Fibroblast of skin of right quadriceps (primary cell): Measurements from ENCODE around the gene LAPTM5.

Source experiments
- DNase-seq: peaks from one replicate; pipeline ENCODE4 v3.0.0-alpha.2; 2013

Gene LAPTM5

DNA sequence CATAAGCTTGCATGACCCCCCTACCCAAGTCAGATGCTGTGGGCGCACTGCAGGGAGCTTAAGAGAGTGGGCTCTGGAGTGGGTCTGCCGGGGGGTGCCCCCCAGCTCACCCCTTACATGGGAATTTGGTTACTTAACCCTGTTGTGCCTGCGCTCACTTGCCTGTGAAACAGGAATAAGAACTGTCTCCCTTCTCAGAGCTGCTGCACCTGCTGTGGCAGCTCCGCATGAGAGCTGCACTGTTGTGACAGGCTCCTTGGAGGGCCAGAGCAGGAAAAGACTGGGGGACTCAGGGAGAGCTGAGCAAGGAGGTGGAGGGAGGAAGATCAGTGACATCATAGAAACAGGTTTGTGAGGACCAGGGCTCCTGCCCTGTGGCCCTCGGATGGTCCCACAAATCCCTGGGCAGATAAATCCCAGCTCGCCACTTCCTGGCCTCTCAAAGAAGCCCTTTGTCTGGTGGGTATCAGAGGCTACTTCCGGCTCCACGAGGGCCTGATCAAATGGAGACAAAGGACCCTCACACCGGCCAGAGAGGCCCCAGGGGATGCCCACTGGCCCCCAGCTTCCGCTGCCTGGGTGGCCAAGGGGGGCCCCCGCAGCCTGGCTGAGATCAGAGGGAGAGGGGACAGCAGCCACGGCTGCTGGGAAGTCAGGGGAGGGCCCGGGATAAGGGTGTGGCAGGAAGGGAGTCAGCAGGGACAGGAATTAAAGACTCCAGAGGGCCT is 28.9 kb upstream of the LAPTM5 start:
- no peak for DNase-seq

DNA sequence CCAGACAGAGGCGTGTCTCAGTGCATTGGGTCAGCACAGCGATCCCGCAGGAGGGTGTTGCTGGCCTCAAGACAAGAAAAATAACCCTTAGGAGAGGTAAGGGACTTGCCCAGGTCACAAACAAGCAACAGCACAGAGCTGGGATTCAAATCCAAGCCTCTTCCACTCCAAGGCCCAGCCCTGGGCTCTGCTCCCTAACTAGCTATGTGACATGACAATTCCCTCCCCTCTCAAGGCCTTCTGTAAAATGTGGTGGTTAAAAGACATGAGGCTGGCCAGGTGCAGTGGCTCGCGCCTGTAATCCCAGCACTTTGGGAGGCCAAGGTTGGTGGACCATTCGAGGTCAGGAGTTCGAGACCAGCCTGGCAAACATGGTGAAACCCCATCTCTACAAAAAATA is 28.1 kb upstream of the LAPTM5 start:
- no peak for DNase-seq

DNA sequence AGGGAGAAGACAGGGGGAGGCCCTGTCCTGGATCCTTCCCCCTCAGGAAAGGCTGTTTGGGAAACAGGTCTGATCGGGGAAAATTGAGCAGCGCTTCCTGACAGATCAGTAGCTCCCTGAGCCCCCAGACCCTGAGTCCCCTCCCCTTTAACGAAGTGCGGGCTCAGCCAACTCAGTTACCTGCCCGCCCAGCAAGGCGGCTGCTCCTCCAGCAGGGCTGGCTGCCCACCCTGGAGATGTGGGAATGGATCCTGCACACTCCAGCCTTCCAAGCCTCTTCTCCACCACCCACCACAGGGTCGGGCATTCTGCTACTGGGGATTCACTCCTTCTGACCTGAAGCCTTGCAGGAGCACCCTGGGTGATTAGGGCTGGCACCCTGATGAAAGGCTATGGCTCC is 27.6 kb upstream of the LAPTM5 start:
- no peak for DNase-seq

DNA sequence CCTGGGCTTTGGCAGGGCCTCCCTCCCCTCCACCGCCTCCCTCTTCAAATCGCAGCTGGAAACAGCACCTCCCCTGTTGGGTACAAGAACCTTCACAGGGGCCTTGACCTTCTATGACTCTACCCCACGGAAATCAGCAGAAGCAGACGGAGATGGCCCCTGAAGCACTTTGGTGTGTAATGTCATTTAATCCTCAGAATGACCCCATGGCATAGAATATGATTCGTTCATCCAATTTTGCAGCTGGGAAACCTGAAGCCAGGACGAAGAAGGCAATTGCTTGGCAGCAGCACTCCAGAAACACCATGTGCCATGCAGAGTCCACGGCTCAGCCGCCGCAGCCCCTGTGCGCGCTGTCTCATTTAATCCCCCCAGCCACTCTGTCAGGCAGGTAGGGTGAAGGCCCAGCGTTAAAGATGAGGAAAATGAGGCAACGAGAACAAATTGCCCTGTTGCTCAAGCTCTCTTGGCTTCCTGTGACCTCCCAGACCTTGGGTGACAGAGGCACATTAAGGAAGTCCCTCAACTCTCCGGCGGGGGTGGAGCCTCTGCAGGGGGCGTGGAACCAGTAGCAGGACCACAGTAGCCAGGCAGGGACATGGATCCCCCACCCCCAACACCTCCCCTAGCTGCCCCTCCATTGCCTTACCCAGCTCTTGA is 25.8 kb upstream of the LAPTM5 start:
- DNase-seq, result no peak

DNA sequence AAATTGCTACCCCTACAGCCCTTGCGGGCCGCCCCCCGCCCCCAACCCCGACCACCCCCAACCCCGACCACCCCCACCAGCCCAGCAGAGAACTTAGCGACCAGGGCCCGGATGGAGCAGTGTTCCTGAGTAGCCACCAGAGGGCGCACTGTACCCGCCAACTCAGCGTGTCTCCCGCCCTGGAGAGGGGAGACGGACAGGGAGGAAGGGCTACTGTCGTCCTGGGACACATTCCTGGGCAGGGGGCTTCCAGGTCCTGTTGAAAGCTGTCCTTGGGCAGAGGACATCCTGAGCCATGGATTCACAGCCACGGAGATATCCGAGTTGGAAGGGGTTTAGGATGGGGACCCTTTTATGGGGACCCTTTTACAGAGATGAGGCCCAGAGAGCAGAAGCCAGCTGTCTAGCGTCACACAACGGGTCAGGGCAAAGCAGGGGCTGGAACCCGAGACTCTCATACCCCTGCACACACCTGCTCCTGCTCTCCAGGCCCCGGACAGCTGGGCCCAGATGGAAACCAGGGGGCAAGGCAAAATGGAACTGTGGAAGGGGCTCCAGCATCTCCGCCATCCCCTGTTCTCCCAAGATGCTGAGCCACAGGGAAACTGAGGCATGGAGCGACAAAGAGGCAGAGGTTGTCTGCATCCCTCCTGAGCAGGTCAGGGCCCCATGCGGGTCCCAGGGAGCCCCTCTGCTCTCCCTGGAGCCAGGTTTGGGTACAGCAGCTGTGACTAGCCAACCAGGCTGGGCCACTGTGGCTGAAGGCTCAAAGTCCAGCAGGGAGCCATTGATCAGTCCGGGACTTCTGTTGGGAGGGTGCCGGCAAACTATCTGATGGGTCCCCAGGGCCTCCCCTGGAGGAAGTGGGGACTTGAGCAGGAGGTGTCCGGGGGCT is 25.0 kb upstream of the LAPTM5 start:
- peak; percentile 48 for DNase-seq

DNA sequence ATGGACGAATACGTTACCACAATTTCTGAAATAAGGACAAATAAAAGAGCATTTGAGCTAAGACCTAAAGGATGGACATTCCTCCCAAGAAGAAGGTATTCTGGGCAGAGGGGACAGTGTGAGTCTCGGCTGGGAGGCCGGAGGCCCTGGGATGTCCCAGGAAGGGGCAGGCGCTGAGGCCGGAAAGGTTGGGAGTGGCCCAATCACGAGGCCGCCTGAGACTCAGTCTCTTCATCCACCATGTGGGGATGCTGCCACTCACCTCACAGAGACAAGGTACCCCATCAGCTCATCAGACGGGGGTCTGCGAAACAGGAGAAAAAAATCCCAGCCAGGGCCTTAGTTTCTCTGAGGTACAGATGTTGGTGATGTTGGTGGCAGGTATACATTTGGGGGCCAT is 24.3 kb upstream of the LAPTM5 start:
- no peak for DNase-seq

DNA sequence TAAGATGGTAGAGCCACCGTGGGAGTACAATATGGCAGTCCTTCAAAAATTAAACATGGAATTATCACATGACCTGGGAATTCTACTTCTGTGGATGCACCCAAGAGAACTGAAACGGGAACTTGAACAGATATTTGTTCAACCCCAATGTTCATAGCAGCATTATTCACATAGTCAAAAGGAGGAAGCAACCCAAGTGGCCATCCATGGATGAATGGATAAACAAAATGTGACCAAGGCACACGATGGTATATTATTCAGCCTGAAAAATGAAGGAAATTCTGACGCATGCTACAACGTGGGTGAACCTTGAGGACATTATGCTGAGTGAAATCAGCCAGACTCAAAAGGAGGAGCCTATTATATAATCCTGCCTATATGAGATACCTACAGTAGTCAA is 22.8 kb upstream of the LAPTM5 start:
- DNase-seq, result no peak

DNA sequence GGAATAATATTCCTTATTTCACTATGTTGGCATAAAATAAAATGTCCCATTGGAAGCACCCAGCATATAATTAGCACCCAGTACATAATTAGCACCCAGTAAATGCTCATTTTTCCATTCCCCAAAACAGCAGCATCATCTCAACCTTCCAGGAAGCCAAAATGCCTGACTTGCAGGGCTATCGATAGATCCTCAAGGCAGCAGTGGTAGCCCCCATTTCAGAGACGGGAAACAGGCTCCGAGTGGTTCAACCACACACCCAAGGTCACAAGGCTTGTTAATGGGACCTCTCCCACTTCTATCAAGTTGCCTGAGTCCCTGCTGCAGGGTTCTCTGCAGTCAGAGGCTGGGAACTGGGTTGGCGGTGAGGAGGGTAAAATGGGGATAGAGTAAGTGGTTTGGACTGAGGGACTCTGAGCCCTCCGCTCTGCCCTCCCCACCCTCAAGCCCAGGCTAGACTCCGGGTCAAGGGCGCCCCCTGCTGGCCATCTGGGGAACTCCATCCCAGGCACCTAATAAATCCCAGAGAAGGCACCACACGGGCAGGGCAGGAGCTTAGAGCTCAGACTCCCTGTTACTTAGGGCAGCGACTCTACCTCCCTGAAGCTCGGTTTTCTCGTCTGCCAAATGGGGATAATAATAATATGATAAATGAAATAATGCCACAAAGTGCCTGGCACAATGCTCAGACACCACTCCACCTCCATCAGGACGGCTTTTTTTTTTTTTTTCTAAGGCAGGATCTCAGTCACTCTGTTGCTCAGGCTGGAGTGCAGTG is 21.9 kb upstream of the LAPTM5 start:
- peak; percentile 60 for DNase-seq

DNA sequence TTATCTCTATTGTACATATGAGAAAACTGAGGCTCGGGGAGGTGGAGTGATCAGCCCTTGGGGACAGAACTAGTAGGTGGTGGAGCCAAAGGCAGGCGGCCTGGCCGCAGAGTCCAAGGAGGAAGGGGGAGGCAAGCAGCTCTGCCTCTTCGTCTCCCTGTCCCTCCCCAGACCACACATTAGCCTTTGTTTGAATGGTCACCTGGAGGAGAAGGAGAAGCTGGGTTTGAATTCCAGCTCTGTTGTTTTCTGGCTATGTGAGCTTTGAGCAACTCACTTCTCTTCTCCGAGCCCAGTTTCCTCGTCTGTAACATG is 21.4 kb upstream of the LAPTM5 start:
- DNase-seq, result no peak

DNA sequence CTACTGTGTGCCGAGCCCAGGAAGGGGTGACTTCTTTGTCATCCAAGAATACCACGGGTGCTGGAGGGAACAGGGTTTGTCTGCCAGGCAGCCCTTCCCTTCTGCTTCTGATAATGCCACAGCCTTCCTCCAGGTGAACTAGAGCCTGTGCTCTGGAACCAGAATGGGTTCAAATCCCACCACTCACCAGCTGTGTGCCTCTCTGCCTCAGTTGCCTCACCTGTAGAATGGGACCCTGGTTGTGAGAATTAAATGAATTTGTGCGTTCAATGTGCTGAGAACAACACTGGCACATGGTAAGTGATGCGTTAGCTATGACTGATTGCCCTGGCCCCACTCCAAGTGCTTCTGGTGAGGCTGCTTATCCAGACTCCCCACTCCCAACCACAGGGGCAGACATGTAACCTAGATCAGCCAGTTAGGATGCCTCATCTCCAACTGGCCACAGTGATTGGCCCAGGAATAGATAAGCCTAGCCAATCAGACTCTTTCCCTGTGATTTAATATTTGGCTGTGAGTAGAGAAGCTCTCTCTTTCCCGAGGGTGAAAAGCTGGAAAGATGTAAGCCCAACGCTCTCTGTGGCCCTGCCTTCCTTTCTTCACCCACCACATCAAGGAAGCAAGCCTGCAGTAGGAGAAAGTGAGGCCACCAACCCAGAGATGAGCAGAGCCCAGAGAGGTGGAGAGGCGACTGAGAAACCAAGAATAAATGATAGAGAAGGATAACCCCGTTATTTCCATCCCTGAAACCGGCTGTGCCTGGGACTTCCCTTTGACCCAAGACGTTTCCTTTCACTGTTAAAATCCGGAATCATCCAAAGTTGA is 20.8 kb upstream of the LAPTM5 start:
- DNase-seq, result peak; percentile 81

DNA sequence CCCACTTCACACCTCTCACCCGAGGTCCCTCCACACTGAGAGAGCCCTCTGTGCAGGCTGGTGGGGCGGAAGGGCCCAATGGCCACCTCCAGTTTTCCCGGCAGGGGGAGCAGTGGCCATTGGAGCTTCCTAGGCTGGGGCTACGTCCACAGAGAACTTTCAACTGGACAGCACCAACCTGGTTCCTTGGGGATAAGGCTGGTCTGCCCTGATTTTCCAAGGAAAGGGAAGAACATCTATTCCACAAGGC is 20.3 kb upstream of the LAPTM5 start:
- no peak for DNase-seq

DNA sequence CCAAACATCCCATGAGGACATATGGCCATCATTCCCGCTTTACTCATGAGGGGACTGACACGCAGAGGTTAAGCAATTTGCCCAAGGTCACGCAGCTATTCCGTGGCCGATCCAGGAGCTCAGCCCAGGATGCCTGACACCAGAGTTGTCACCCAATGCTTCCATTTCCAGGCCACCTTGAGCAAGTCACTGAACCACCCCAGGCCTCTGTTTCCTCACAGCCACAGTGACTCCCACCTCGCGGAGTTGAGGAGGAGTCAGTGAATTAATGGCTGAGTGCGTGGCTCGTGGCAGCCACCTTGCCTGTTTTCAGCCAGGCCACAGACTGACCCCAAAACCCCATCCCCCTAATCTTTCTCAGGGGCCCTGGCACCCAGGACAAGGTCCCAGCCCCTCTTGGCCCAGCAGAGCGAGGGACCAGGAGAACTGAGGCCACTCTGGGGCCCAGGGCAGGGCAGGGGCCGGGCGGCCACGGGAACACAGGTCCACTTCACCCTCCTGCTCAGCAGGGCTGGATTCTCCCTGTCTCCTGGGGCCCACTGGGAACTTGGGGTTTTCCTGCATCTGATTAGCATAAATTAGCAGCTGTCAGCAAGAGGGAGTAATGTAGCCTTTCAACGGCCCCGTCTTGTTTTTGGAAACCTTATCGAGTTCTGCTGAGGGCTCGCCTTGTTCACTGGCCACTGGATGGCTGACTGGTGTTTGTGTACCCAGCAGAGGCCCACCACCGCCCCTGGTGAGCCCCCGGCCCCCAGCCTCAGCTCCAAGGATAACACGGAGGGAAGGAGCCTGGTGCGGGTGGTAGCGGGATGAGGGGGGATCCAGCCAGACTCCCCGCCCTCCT is 19.7 kb upstream of the LAPTM5 start:
- no peak for DNase-seq

DNA sequence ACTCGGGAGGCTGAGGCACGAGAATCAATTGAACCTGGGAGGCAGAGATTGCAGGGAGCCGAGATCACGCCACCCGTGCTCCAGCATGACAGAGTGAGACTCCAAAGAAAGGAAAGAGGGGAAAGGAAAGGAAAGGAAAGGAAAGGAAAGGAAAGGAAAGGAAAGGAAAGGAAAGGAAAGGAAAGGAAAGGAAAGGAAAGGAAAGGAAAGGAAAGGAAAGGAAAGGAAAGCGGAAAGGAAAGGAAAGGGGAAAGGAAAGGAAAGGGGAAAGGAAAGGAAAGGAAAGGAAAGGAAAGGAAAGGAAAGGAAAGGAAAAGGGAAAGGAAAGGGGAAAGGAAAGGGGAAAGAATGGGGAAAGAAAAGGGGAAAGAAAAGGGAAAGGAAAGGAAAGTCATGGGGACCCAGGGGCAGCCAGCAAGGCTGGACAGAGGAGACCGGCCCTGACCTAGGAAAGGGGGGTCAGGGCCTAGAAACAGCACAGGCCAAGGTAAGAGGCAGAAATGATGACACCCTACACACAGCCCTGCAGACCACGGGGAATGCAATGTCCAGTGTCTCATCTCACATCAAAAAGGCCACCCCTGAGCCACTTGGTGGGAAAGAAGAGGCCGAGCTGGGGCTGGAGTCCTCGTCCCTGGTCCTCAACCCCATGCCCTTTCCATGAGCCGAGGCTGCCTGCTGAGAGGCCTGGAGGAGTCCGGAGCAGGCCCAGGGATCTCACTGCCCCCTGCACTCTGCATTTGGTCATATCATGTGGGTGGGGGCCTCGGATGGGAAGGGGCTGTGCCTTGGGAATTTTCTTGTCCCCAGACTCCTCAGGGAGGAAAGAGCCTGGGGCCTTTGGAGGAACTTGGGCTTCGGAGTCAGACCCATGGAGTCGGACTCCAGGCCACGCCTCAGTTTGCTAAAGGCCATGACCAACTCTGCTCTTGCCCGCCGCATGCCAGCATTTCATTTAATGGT is 18.8 kb upstream of the LAPTM5 start:
- no peak for DNase-seq

DNA sequence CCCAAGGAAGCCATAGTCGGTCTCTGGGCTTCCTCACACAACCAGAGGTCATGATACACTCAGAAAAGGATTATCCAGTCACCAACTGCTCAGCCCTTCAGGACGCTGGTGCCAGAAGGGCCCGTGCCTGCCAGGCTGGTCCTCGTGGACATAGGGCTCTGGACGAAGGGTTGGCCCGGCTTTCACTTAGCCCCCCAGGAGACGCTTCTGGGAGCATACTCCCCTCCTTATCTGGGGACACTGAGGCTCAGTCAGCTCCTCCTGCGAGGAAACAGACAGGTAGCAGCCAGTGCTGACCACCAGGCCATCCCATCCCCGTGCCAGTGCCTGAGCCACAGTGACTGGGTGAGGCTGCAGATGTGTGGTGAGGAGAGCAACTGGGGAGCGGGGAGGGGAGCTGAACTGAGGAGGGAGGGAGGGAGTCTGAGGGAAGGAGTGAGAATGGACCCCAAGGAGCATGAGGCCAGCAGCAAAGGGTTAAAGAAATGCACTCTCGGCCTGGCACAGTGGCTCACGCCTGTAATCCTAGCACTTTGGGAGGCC is 17.9 kb upstream of the LAPTM5 start:
- DNase-seq, result no peak

DNA sequence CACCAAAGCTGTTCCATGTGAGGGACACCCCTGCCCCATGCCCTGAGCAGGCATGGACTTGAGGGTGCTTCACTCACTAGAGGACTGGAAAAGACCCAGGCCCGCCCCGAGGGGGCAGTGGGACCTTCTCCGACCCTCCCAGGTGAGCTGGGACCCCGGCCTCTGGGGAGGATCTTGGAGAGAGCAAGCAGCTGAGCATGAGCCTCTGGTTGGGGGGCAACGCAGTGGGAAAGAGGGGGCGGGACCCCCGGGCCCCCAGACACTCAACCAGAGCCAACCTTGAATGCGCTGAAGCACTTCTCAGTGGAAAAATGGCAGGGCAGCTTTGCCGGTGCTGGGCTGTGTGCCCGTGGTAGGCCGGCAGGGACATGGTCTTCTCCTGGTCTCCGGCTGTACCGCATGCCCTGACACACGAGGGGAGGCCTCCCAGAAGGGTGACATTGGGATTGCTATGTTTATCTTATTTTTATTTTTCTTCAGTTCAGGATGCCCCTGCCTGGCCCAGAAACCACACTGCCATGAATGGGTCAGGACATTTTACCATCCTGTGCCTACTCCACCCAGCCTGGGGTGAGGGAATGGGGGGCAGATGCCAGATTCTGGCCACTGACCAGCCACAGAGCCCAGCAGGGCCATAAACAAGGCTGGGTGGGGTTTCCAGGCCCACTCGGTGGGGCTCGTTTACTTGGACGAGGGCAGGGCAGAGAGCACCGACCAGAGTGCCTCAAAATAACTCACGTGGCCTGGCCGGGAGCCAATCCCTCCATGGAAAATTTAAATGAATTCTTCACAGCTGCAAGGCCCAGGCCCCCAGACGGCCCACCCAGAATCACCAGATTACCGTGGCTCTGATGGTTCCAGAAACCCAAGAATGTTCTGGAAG is 17.2 kb upstream of the LAPTM5 start:
- no peak for DNase-seq

DNA sequence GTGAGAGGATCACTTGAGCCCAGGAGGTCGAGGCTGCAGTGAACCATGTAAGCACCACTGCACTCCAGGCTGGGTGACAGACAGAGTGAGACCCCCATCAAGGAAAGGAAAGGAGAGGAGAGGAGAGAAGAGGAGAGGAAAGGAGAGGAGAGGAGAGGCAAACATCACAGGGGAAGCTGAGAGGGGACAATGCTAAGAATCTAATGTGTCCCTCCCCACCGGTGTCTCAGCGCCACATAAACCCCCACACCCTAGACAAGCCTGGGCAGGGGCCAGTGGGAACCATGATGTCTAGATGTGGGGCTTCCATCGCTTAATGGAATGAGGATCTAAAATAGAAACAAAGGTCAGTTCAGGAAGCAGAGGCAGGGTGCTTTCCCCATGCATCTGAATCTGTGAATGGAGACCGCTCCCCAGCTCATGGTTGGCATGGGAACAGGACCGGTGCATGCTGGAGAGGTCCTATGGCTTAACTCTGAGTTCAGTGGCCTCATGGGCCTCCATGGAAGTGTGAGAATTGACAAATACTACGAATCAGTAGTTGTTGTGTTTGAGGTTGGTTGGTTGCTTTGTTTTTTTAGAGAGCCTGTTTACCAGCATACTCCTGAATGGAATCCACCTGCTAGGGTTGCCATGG is 16.3 kb upstream of the LAPTM5 start:
- DNase-seq, result no peak

DNA sequence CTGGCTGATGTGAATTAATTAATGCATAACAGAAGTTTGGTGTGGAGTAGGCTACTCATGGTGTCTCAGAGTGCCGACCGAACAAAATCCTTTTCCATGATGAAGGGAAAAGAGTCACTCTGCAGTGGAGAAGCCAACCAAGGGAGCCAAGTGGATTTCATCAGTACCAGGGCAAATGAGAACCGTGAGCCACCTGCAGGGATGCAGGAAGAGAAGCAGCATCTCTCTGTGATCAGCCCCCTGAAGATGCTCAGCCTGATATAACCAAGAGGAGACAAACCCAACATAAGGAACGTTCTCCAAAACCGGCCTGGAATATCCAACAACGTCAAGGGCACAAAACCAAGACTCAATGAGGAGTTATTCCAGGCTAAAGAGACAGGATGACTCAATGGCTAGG is 13.4 kb upstream of the LAPTM5 start:
- DNase-seq, result no peak

DNA sequence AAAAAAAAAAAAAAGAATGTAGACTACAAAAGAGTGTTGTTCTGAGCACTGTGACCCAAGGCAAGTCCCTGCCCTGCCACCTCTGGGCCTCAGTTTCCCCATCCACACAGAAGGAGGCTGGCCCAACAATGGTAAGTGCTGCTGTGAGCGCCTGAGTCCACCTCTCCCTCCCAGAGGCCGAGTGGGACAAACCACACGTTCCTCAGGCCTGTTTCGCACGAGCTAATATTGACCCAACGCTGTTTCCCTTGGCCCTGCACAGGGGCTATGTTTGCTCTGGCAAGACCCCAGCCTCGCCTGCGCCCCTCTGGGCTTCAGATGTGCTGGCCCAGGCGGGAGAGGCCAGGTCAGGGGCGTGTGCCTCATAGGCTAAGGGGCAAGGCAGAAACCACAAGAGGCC is 12.6 kb upstream of the LAPTM5 start:
- DNase-seq, result no peak
